Measurements from ENCODE around the gene FAM98C. TPM values are rescaled to one million over a fixed set of nuclear protein-coding genes. Genes with fewer than 3 reads are reported as not detected.

Gene FAM98C
- total and polyA plus RNA-seq, 2 of the 13 experiments (the other 11 are each of a cell fraction or from before 2014, with no cell fraction given), result 10.0 to 11.5 TPM

DNA sequence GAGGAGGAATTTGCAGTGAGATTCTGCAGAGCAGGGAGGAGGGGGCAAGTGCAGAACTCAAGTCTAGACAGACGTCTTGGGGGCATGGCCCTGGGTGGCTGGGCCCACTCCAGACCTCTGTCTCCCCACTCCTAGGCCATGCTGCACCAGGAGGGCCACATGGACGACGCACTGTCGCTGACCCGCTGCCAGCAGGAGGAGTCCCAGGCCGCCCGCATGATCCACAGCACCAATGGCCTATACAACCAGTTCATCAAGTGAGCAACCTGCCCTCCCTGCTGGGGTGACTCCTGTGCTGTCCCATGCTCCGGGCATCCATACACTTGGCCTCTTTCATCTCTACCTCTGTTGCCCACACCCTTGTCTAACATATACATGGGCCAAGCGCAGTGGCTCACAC, 48.7 kb downstream of the FAM98C start (continued):
- TF ChIP-seq, protein P1, sequence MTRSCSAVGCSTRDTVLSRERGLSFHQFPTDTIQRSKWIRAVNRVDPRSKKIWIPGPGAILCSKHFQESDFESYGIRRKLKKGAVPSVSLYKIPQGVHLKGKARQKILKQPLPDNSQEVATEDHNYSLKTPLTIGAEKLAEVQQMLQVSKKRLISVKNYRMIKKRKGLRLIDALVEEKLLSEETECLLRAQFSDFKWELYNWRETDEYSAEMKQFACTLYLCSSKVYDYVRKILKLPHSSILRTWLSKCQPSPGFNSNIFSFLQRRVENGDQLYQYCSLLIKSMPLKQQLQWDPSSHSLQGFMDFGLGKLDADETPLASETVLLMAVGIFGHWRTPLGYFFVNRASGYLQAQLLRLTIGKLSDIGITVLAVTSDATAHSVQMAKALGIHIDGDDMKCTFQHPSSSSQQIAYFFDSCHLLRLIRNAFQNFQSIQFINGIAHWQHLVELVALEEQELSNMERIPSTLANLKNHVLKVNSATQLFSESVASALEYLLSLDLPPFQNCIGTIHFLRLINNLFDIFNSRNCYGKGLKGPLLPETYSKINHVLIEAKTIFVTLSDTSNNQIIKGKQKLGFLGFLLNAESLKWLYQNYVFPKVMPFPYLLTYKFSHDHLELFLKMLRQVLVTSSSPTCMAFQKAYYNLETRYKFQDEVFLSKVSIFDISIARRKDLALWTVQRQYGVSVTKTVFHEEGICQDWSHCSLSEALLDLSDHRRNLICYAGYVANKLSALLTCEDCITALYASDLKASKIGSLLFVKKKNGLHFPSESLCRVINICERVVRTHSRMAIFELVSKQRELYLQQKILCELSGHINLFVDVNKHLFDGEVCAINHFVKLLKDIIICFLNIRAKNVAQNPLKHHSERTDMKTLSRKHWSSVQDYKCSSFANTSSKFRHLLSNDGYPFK (CRISPR knock-in tag; IDR thresholded peaks at IDR 0.05; ENCODE audit: borderline replicate concordance), result no peak
- TF ChIP-seq MAFG (CRISPR knock-in tag; IDR thresholded peaks at IDR 0.05) (no peak), CBX5 (CRISPR knock-in tag; IDR thresholded peaks at IDR 0.05; ENCODE audit: borderline replicate concordance) (no peak)

DNA sequence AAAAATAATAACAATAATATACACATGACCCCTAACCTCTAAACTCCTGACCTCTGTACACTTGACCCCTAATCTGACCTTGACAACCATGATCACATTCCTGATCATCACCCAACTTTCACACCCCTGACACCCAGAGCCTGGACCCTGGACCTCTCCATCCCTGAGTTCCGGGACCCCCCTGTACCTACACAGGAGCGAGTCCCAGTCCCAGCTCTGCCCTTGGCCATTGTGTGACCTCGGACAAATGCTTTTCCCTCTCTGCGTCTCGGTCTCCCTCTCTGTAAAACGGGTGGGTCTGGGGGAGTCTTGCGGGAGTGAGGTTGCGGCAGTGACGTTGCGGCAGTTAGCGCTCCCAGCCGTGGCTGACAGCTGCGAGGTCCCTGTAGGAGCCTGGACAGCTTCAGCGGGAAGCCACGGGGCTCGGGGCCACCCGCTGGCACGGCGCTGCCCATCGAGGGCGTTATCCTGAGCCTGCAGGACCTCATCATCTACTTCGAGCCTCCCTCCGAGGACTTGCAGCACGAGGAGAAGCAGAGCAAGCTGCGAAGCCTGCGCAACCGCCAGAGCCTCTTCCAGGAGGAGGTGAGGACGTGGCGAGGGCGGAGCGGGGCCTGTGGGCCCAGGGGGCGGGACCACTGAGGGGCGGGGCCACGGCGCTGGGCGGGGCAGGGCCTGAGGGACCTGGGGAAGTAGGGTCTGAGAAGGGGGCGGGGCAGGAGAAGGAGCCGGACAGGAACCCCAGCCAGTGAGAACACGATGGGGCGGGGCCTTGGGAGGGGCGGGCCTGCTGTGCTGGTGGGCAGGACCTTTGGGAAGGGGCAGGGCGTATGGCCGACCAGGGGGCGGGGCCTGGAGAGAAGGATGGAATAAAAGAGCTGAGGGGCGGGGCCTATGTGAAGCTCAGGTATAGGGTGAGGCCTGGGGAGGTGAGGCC, 49.8 kb downstream of the FAM98C start:
- in situ Hi-C loops (cut with HindIII; ENCODE audit: extremely low pct_ligation_motif_present, low pct_unique_long_range_greater_than_20kb), result no loop called here
- no peak overlapping the region for H3K9ac ChIP-seq (ENCODE audit: insufficient read depth, low read depth, low read length)
- no peaks in the 10 kb centered on the region for H4K20me1 ChIP-seq (ENCODE audit: insufficient read depth, low read length)
- no TSS peak for BruUV-seq (replicated peaks)
- DNase-seq (ENCODE audit: low spot score) (no peak), FAIRE-seq (no peak), ATAC-seq (no peak)
- WGBS (ENCODE audit: low lambda C conversion rate), result 47% methylated on average over 32 of the region's 45 CpGs
- ChIA-PET CTCF (ENCODE audit: low intra/inter-chr PET ratio, low total read pairs) (no interaction called here), POLR2A (no interaction called here)
- no peak overlapping the region for H3K27ac ChIP-seq (ENCODE audit: extremely low read length, insufficient read depth, low read length)
- H3K4me1 ChIP-seq (ENCODE audit: insufficient read depth, low read length), result no peaks in the 10 kb centered on the region
- H2AFZ ChIP-seq (ENCODE audit: low read length), result no peak overlapping the region
- no peak overlapping the region for H3K4me3 ChIP-seq (replicated peaks in 1 of 3; ENCODE audit: insufficient read depth in 1 of 3, low read depth in 2 of 3, low read length in 3 of 3)
- no peaks in the 10 kb centered on the region for H3K36me3 ChIP-seq (replicated peaks in 1 of 2; ENCODE audit: control insufficient read depth in 1 of 2, insufficient read depth in 2 of 2, low read length in 2 of 2)
- TF ChIP-seq LRRFIP1 (CRISPR knock-in tag; conservative IDR thresholded peaks at IDR 0.05) (no peak), PITX1 (CRISPR knock-in tag; IDR thresholded peaks at IDR 0.05) (no peak), XRCC5 (optimal IDR thresholded peaks at IDR 0.05; ENCODE audit: low read length) (no peak), NCOA1 (CRISPR knock-in tag; IDR thresholded peaks at IDR 0.05) (no peak), ZNF652 (CRISPR knock-in tag; IDR thresholded peaks at IDR 0.05; ENCODE audit: borderline replicate concordance, low read depth) (no peak), MZF1 (CRISPR knock-in tag; IDR thresholded peaks at IDR 0.05; ENCODE audit: borderline replicate concordance) (no peak)
- no peaks in the 10 kb centered on the region for H3K79me2 ChIP-seq (ENCODE audit: insufficient read depth, low read length)
- no peaks in the 10 kb centered on the region for H3K9me3 ChIP-seq (ENCODE audit: low read length)
- intact Hi-C loops (cut with micrococcal nuclease; ENCODE audit: unreplicated experiment), result no loop called here
- H3K27me3 ChIP-seq (ENCODE audit: control insufficient read depth in 1 of 2, insufficient read depth in 2 of 2, low read length in 2 of 2), result peaks cover 2 to 12% of the 10 kb centered on the region in 2 experiments; a peak in 3 of 5 replicates
- H3K4me2 ChIP-seq (ENCODE audit: low read depth, low read length), result no peak overlapping the region
